Peyer's patch (tissue), 4 donors: Measurements from ENCODE around the gene CALN1.

Experiments used
- POLR2A ChIP-seq, 2 donors: fragments of 450-650 bp; IDR thresholded peaks; one replicate each; pipeline ENCODE4 v1.5.1; 2017; ENCODE audit warnings: antibody characterized with exemption in 2 of 2, mild to moderate bottlenecking in 2 of 2, moderate library complexity in 2 of 2
- TF ChIP-seq, protein P1 (sequence below), 6 experiments: fragments of 450-650 bp in 4 of 6; fragments of 200-600 bp in 2 of 6; sonication (generic) in 1 of 6; IDR thresholded peaks; one replicate each; pipeline ENCODE4 v1.5.1; 2017 to 2019; ENCODE audit warnings: antibody characterized with exemption in 6 of 6, mild to moderate bottlenecking in 3 of 6, moderate library complexity in 1 of 6

DNA sequence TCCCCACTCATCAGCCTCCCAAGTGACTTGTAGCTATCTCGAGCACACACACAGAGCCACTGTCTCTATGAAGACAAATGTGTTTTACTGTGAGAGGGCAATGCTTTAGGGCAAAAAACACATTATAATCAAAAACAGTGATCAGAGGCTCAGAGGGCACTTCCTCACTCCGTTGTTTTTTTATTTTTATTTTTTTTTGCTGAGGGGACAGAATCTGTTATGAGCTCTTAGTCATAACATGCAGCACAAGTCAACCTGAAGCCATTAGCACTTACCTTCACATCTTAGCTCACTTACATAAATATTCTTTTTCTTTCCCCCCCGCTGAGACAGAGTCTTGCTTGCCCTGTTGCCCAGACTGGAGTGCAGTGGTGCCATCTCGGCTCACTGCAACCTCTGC lies 157.7 kb downstream of the CALN1 start:
- no peak for TF ChIP-seq POLR2A (IDR thresholded peaks at IDR 0.05)
- TF ChIP-seq, protein P1, sequence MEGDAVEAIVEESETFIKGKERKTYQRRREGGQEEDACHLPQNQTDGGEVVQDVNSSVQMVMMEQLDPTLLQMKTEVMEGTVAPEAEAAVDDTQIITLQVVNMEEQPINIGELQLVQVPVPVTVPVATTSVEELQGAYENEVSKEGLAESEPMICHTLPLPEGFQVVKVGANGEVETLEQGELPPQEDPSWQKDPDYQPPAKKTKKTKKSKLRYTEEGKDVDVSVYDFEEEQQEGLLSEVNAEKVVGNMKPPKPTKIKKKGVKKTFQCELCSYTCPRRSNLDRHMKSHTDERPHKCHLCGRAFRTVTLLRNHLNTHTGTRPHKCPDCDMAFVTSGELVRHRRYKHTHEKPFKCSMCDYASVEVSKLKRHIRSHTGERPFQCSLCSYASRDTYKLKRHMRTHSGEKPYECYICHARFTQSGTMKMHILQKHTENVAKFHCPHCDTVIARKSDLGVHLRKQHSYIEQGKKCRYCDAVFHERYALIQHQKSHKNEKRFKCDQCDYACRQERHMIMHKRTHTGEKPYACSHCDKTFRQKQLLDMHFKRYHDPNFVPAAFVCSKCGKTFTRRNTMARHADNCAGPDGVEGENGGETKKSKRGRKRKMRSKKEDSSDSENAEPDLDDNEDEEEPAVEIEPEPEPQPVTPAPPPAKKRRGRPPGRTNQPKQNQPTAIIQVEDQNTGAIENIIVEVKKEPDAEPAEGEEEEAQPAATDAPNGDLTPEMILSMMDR (IDR thresholded peaks at IDR 0.05), result no peak
